SK-N-MC (cell line): Measurements from ENCODE around the gene STON1.

ENCODE experiments used
- DNase-seq: peaks from one replicate; pipeline ENCODE4 v3.0.0-alpha.2; 2011; ENCODE audit warnings: low read depth, low spot score
- H3K27ac ChIP-seq: fragments of 200-600 bp; sonication (generic); 2 replicates; pipeline ENCODE4 v1.5.1; 2016; ENCODE audit warnings: mixed run types
- H3K36me3 ChIP-seq: fragments of 200-600 bp; sonication (generic); 2 replicates; pipeline ENCODE4 v1.6.1; 2017; ENCODE audit warnings: antibody characterized with exemption, low read length, mixed read lengths; ENCODE audit not compliant: insufficient read depth
- H3K4me3 ChIP-seq: fragments of 200-600 bp; sonication (generic); 2 replicates; pipeline ENCODE4 v1.5.1; 2016
- H3K9ac ChIP-seq: fragments of 200-600 bp; sonication (generic); 2 replicates; pipeline ENCODE4 v1.8.0; 2017; ENCODE audit warnings: mixed run types, mixed read lengths; ENCODE audit not compliant: insufficient read length
- H3K9me3 ChIP-seq: fragments of 200-600 bp; sonication (generic); 2 replicates; pipeline ENCODE4 v1.6.1; 2017; ENCODE audit warnings: low read depth, mild to moderate bottlenecking, antibody characterized with exemption, low read length, moderate library complexity, mixed read lengths
- EZH2 ChIP-seq: fragments of 200-600 bp; sonication (generic); IDR thresholded peaks from one replicate; pipeline ENCODE4 v1.6.1; 2017; ENCODE audit warnings: antibody characterized with exemption
- FOXP2 ChIP-seq: optimal IDR thresholded peaks from 2 replicates; pipeline ENCODE3; 2011; ENCODE audit warnings: mild to moderate bottlenecking, moderate library complexity; ENCODE audit not compliant: insufficient read depth; ENCODE audit errors: extremely low read length, control extremely low read depth
- POLR2AphosphoS5 ChIP-seq: IDR thresholded peaks from 2 replicates; pipeline ENCODE4 v1.6.1; 2012; ENCODE audit warnings: mild to moderate bottlenecking, low read depth, low read length, borderline replicate concordance

Gene STON1

DNA sequence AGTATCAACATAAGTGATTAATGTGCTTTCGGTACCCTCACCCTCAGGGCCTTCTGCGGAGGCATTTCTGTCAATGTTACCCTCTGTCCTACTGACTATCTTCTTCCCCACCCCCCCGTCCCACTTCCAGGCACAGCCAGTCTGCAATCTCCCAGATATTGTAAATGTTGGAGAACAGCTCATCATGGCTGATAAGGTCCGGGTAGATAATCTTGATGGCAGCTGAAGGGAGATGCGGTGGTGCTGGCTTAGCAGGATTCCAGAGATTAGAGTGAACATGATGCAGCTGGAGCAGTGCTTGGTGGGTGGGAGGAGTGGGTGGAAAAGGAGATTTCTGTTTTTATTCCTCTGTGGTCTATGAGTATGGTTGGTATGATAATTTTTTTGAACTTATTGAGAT is 103.2 kb downstream of the STON1 start:
- TF ChIP-seq FOXP2, result no peak
- TF ChIP-seq POLR2AphosphoS5, result no peak
- TF ChIP-seq EZH2, result no peak
- DNase-seq, result no peak
- Histone ChIP-seq H3K9ac (no peak overlapping the region), H3K36me3 (no peaks in the 10 kb centered on the region), H3K27ac (no peak overlapping the region), H3K4me3 (no peak overlapping the region), H3K9me3 (no peaks in the 10 kb centered on the region)

DNA sequence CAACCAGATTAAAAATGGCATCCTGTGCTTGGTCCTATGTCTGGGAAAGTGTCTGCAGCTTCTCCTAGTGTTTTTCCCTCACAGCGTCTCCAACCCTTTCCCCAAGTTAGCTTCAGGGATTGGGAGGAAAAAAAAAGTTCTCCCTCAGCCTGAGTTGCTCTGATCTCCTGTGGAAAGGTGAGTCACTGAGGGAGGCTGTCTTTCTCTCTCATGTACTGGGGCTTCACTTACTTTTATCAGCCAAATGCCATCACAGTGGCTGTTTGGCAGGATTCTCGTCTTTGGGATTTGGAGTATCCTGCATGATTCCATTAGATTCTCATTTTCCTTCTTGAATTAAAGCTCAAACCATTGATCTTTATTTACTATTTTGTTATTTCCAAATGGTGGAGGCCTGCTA is 105.8 kb downstream of the STON1 start:
- H3K4me3 ChIP-seq, result no peak overlapping the region
- H3K9me3 ChIP-seq, result no peaks in the 10 kb centered on the region
- H3K27ac ChIP-seq, result no peak overlapping the region
- no peak for TF ChIP-seq FOXP2
- no peak for TF ChIP-seq POLR2AphosphoS5
- no peak for TF ChIP-seq EZH2
- DNase-seq, result no peak
- no peak overlapping the region for H3K9ac ChIP-seq
- no peaks in the 10 kb centered on the region for H3K36me3 ChIP-seq

DNA sequence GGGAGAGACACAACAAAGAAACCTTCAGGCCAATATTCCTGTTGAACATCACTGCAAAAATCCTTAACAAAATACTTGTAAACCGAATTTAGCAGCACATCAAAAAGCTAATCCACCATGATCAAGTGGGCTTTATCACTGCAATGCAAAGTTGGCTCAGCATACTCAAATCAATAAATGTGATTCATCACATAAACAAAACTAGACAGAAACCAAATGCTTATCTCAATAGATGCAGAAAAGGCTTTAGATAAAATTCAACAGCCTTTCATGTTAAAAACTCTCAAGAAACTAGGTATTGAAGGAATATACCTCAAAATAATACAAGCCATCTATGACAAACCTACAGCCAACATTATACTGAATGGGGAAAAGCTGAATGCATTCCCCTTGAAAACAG is 108.3 kb downstream of the STON1 start:
- H3K9me3 ChIP-seq, result no peaks in the 10 kb centered on the region
- H3K9ac ChIP-seq, result no peak overlapping the region
- no peak for DNase-seq
- TF ChIP-seq EZH2 (no peak), POLR2AphosphoS5 (no peak), FOXP2 (no peak)
- H3K4me3 ChIP-seq, result no peak overlapping the region
- H3K27ac ChIP-seq, result no peak overlapping the region
- H3K36me3 ChIP-seq, result no peaks in the 10 kb centered on the region
